Measurements from ENCODE around the gene SIAH2.
A peak's percentile ranks its signal among the peaks of the same experiment; 100 is the strongest.

Gene SIAH2

GRCh38 chr3:150773616-150774192 is 10.7 kb upstream of the SIAH2 start:
- no peak for DNase-seq

- DNase-seq, result no peak
These were observed 8.6 kb upstream of the SIAH2 start for GRCh38 chr3:150771600-150771999.

- no peak for DNase-seq
These were observed 7.7 kb upstream of the SIAH2 start for GRCh38 chr3:150770681-150771080.

DNA sequence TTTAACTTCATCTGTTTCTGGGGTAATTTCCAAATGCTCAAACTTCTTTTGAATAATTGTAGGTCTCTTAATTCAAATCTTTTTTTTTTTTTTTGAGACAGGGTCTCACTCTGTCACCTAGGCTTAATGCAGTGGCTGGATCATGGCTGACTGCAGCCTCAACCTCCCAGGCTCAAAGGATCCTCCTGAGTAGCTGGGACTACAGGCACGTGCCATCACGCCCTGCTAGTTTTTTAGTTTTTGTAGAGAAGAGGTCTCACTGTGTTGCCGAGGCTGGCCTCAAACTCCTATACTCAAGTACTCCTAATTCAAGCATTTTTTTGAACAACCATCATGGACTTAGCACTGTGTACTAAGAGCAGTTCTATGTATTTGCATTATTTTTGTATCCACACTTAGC is 3.8 kb upstream of the SIAH2 start:
- no peak for DNase-seq

DNA sequence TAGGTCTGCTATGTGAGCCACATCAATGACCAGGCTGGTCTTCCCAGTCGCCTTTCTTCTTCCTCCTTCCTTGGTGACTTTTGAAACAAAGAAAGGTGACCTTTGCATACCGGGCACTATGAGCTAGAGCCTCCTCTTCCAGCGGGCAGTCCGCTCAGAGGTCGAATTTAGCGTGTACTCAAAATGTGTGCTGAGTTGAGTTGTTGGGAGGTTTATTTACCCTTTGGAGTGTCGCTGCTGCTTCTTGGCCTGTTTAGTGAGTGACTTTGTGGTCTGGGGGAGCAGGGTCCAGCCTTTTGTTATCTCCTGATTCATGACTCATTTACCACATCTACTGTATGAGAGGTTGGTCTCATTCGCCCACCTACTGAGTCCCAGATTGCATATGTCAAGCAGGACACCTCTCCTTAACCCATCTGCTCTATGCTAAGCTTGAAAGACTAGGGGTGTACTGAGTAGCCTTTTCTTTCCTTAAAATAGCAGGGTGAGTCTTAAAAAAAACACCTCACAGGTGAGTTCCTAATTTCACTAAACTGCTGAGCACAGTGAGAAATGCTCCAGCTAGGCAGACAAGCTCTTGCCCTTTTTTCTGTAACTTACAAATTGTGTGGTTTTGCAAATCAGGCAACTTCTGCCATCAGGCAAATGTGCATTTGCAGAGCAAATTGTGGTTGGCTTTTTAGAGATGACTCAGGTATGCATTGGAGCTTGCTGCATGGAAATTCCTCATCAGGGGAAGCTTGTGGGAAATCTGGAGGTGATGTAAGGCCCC is 3.2 kb upstream of the SIAH2 start:
- DNase-seq, result no peak

DNA sequence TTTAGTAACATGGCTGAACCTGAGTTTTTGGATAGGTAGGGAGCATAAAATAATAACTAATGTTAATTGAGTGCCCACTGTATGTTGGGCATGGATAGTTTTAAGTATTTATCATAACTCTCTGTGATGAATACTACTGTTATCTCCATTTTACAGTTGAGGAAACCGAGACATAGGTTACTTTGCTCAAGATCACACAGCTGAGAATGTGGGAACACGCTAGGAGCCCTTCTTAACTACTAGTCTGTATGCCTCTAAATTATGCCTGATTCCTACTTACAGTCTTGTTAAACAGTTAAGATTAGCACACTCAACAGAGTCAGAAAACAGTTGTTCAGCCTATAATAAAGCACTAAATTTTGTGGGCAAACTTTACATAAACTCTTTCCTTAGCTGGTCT is 2.0 kb upstream of the SIAH2 start:
- DNase-seq, result no peak

- no peak for DNase-seq
These were observed 1.6 kb upstream of the SIAH2 start for GRCh38 chr3:150764566-150764965.

DNA sequence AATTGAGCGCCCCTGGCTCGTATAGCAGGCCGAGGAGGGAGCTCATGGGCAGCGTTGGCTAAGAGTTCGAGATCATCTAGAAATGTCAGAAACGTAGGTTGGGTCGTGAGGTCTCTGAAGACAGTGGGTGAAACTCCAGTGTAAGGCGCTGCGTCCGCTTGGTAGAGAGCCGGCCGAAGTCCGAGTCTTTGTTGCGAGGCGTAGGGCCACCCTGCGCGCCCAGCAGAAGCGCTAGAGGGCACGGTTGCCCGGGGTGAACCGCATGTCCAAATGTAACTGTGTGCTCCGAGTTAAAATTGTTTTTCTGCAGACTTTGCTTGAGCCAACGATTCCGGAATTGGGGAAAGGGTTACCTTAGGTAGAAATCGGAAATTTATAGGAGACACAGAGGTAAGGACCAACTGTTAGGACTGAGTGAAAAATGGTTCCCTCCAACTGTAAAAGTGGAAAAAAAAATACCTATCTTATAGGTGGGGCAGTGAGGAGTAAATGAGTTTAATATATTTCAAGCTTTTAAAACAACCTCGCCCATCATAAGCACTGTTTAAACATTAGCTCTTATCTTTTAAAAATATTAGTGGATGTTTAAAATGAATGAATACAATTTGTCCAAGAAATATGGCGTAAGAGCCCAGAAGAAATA is 993 bp upstream of the SIAH2 start:
- DNase-seq, result peak in 2 of 4 experiments; percentile 46 to 52

- DNase-seq, result peak in 1 of 4 experiments; percentile 29
These were observed 277 bp downstream of the SIAH2 start for GRCh38 chr3:150762662-150763121.

DNA sequence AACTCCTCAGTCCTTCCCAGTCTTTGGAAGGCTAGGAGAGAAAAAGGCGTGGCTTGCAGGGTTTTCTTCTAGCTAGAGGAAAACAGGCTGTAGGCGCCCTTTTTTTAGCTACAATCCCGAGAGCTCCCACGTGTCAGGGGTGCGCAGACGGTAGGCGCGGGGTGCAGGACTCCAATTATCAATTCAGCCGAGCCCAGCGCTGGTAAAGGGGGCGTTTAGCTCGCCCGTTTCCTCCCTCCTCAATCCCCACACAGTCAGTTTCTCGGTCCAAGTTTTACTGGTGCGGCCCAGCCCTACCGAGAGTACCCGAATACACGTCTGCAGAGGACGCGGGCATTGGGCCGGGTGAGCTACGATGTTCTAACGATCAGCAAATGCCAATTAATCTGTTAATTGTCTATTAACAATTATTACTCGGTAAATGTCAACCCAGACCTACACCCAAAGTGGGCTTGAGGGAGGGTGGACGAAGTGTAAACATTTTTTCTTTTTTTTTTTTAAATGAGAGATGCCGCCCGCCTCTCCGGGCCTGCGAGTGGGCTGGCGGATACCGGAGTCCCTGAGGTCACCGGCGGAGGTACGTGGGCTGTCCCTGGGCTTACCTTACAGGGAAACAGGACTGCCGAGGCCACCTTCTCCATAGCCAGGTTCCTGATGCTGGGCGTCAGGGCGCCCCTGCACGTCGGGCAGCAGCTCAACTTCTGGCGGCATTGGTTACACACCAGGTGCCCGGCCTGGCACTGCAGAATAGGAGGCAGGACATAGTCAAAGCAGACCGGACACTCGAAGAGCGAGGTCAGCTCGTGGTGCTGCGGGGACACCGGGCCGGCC is 923 bp downstream of the SIAH2 start:
- peak; percentile 3 to 10 (median 4) for DNase-seq

DNA sequence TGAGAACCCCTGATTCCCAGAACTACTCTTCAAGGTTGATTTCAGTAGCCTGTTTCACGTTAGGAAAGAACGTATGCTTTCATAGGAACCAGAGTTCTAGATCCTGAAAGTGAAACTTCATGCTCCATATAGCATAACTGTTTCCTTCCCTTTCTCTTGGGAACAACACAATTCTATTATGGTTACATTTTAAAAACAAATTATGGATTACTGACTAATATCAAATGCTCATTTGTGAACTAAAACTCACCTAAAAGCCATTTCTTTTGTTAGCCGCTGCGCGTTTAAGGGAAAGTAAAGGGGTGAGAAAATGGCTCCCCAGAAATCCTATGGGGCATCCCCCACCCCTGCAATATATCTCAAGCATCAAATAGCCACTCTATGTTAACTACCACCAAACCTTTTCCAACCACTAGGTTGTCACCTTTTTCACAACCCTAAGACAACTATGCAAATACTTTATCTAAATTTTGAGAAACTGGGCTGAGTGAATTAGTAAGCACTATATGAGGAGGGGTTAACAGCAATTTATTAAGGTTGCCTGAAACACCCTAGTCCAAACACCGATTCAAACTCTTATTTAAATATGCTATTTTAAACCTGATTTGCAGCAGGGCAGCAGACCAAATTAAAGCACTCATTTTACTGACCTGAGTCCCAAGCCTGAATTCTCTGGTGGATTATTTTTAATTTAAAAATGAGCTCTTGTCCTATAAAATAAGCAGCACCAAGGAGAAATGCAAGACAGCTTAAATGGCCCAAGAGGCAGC is 2.4 kb downstream of the SIAH2 start:
- no peak for DNase-seq

- no peak for DNase-seq
These were observed 3.0 kb downstream of the SIAH2 start for GRCh38 chr3:150759947-150760346.

- DNase-seq, result no peak
These were observed 3.6 kb downstream of the SIAH2 start for GRCh38 chr3:150759319-150759718.

GRCh38 chr3:150757768-150758167 is 5.2 kb downstream of the SIAH2 start:
- DNase-seq, result no peak

DNA sequence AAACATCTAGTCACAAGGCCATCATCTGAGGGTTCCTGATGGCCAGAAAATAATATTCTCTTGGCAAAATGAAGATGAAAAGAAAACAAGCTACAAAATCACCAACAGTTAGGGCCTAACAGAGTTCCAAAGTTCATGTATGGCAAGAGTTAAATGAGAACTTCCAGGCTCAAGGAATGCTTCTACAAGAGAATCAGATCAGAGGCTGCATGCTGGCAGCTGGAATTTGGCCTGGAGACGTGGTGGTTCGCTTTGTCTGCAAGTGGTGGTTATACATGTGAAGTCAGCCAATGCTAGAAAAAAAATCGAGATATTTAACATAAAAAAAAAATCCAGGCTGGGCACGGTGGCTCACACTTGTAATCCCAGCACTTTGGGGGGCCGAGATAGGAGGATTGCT is 5.6 kb downstream of the SIAH2 start:
- no peak for DNase-seq

GRCh38 chr3:150756491-150757059 is 6.4 kb downstream of the SIAH2 start:
- DNase-seq, result no peak

GRCh38 chr3:150755902-150756301 is 7.1 kb downstream of the SIAH2 start:
- DNase-seq, result no peak

DNA sequence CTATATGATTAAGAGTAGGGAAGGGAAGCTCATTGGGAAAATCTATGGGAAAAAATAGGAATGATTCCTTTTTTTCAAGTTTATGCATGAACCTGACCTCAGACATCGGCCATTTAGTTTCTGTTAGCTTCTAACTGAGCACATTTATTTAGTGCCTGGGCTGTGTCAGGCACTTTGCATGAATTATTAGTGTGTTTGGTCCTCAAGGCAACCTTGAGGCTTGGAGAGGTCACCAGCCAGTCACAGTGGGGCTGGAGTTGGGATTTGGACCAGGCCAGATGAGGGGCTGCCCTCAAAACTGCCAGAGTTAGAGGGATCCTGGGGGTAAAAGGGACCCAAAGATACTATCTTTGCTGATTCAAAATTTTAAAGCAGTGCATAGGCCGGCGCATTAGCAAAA is 8.1 kb downstream of the SIAH2 start:
- DNase-seq, result no peak

- no peak for DNase-seq
These were observed 11.1 kb downstream of the SIAH2 start for GRCh38 chr3:150751781-150752263.

DNA sequence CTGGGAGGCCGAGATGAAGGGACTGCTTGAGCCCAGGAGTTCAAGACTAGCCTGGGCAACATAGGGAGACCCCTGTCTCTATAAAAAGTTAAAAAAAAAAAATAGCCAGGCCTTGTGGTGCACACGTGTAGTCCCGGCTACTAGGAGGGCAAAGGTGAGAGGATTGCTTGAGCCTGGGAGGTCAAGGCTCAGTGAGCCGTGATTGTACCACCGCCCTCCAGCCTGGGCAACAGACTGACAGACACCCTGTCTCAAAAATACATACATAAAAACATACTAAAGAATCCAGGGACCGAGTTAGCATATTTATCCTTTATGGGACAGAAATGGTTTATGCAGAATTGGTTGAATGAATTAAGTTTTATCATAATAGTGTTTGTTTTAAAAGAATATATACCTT is 13.7 kb downstream of the SIAH2 start:
- no peak for DNase-seq

- DNase-seq, result no peak
These were observed 14.3 kb downstream of the SIAH2 start for GRCh38 chr3:150748684-150749047.

Measured in activated naive CD4-positive, alpha-beta T cell (primary cell).